GM18520 (cell line): ENCODE data around the gene HEATR5B.
"Not testable (repeated sequence)": the region's sequence is repeated elsewhere in the genome, so short reads cannot be mapped to it uniquely, and the experiment has no call there.

ENCODE experiments used
- ATAC-seq: cut with Tn5 transposase; IDR thresholded peaks from one replicate; pipeline ENCODE4 v1.9.1; 2021; ENCODE audit not compliant: unreplicated experiment

Gene HEATR5B

DNA sequence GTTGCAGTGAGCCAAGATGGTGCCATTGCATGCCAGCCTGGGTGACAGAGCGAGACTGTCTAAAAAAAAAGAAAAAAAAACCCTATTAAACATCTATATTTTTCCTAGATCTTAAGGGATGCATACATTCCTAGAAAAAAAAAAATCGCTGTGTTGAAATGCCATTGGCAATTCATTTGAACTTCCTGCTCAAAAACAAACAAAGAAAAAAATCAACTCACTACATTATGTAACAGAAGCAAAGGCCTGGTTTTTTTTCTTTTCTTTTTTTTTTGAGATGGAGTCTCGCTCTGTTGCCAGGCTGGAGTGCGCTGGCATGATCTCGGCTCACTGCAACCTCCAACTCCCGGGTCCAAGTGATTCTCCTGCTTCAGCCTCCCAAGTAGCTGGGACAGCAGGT is 96.2 kb downstream of the HEATR5B start:
- ATAC-seq = no peak

DNA sequence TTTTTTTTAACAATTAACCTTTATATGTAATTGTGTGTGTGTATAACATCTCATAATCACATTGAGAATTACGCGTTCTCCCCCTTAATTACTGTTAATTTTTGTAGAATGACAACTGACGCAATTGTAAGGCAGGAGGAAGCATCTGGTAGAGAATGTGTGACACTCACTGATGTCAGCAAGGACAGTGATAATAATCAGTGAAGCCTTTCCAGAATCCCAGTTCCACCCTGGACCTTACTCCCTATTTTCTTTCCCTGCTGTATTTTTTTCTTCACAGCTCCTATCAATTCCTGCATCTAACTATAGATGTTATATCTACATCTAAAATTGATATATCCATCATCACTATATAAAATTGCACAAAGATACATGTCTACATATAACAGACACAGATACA is 101.7 kb downstream of the HEATR5B start:
- no peak for ATAC-seq

- no peak for ATAC-seq
Measured at GRCh38 chr2:36981911-36982310, 102.3 kb downstream of the HEATR5B start.

DNA sequence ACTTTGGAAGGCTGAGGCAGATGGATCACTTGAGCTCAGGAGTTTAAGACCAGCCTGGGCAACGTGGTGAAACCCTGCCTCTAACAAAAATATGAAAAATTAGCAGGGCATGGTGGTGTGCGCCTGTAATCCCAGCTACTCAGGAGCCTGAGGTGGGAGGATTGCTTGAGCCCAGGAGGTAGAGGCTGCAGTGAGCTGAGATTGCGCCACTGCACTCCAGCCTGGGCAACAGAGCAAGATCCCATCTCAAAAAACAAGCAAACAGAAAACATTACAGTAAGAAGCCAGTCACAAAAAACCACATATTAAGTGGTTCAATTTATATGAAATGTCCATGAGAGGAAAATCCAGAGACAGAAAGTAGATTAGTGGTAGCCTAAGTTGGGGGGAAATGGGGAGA is 105.2 kb downstream of the HEATR5B start:
- not testable (repeated sequence) for ATAC-seq

GRCh38 chr2:36976065-36976464 is 108.1 kb downstream of the HEATR5B start:
- no peak for ATAC-seq

GRCh38 chr2:36975306-36975705 is 108.9 kb downstream of the HEATR5B start:
- no peak for ATAC-seq

GRCh38 chr2:36973320-36973719 is 110.9 kb downstream of the HEATR5B start:
- no peak for ATAC-seq

DNA sequence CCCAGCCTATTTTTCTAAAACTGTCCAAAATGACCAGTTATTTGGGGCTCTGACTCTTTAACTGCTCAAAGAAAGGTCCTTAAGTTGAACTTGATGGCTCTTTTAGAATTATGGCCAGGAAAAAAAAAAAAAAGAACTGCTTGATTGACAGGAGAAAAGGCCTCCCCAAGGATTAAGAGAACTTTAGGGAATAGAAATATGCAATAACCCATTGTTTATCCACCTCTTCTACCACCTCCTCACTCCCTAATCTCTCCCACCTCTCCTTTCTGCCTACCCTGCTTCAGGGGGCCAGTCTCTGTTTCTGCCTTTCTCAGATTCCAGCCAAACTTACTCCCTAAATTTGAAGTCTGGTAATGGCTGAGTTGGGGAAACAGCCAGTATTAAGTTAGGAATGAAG is 112.2 kb downstream of the HEATR5B start:
- no peak for ATAC-seq

DNA sequence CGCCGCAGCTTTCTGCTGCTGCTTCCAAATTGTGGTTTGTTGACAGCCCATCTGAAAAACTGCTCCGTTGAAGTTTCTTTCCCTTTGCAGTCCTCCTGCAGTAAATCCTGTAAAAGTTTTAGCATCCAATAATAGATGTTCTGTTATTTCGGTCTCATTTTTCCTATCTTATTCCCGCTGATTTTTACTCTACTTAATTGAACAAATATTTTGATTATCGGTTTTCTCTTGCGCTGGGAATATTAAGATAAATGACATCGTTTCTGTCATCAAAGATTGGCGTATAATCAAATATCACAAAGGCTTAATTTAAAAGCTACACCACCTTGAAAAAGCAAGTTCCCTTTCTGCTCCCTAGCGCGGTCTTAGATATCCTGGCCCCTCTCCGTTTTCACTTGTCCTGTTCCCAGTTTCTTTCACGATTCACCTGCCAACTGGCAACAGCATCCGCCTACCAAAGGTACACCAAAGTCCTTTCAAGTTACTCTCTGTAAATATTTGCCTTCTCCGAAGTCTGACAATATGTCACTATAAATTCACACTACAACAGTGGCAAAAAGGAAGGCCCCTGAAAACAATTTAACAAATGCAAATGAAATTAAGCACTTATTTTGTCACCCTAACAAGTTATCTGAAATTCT is 116.8 kb downstream of the HEATR5B start:
- ATAC-seq = no peak

DNA sequence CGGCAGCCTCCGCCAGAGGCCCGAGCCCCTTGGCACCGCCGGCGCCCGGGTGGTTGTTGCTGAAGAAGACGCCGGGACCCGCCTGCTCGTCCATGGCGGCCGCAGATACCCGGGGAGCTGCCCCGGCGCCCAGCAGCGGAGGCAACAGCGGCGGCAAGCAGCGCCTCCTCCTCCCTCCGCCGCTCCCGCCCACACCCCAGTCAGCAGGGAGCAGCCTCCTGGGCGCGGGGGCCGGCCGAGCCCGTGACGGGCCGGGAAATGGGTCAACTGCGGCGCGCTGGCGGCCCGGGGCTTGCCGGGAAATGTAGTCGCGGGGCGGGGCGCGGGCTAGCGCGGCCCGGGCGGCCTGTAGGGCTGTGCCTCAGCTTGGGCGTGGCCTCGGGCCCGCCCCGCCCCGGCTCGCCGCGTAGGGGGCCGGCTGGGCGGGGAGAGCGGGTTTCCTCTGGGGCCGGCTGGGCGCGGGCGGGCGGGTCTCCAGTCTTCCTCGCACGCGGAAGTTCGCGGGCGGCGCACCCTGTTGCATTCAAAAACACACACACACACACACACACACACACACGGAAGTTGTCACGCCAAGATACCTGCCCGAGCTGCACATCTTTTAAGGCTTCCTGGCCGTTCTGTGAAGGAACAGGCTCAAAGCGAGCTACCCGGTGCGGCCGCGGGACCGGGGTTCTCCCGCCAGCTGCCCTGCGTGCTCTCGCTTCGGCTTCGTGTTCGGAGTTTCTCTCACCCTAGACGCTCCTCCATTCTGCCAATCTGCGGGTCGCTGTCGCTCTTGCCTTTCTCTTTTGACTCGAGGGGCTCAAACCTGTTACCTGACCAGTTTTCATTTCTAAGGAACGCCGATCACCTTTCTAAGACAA is 117.6 kb downstream of the HEATR5B start, which contains the start of gene STRN:
STRN (minus strand) TSS at position 167 of the 866 bp plus-strand sequence; CDS start at position 94, 73 bp downstream.
- peak; percentile 99 for ATAC-seq

- ATAC-seq = no peak
Measured at GRCh38 chr2:36965751-36966369, 118.3 kb downstream of the HEATR5B start.

- no peak for ATAC-seq
Measured at GRCh38 chr2:36965206-36965605, 119.0 kb downstream of the HEATR5B start.

- no peak for ATAC-seq
Measured at GRCh38 chr2:36964496-36965058, 119.6 kb downstream of the HEATR5B start.

GRCh38 chr2:36963734-36964133 is 120.4 kb downstream of the HEATR5B start:
- ATAC-seq = no peak

- ATAC-seq = no peak
Measured at GRCh38 chr2:36963106-36963505, 121.1 kb downstream of the HEATR5B start.

DNA sequence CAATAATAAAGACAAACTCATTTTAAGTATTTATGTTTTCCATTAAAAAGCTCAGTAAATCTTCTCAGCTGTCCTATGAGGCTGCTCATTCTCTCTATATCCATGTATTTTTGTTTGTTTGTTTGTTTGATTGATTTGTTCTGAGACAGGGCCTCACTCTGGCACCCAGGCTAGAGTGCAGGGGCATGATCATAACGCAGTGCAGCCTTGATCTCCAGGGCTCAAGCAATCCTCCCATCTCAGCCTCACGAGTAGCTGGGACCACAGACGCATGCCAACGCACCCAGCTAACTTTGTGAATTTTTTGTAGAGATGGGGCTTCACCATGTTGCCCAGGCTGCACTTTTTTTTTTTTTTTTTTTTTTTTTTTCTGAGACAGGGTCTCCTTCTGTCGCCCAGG is 123.4 kb downstream of the HEATR5B start:
- ATAC-seq = no peak

- ATAC-seq = no peak
Measured at GRCh38 chr2:36960005-36960675, 124.0 kb downstream of the HEATR5B start.

GRCh38 chr2:36954977-36955607 is 129.1 kb downstream of the HEATR5B start:
- no peak for ATAC-seq

DNA sequence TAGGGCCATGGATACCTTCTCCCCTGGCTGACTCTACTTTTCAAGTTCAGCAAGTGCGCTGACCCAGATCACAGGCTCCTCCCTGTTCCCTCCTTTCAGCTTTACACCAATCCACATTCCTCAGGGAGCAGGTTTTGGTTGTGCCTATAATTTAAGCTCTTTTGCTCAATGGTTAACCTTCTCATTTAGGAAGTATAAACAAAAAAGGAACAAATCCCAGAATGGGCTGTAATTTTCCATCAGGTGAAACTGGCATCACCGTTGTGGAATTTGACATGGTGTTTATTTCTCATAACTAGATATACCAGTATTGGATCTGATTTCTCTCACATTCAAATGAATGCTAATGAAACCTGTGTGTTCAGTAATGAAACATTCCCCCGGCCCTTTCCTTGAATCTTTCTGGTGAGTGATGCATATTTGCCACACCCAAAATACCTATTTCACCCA is 131.4 kb downstream of the HEATR5B start:
- ATAC-seq = no peak

- no peak for ATAC-seq
Measured at GRCh38 chr2:36951574-36951973, 132.6 kb downstream of the HEATR5B start.
